Ishikawa (cell line): ENCODE data around the gene UCKL1.

Source experiments
- CEBPB ChIP-seq: IDR thresholded peaks from 2 replicates; pipeline ENCODE4 v1.6.1; 2012
- CREB1 ChIP-seq: IDR thresholded peaks from 2 replicates; pipeline ENCODE4 v1.6.1; 2012; ENCODE audit warnings: low read depth
- EGR1 ChIP-seq: IDR thresholded peaks from 2 replicates; pipeline ENCODE4 v1.6.1; 2012
- EP300 ChIP-seq: IDR thresholded peaks from 2 replicates; pipeline ENCODE4 v1.6.1; 2012; ENCODE audit warnings: borderline replicate concordance
- FOXM1 ChIP-seq: IDR thresholded peaks from 2 replicates; pipeline ENCODE4 v1.6.1; 2012; ENCODE audit warnings: low read depth, borderline replicate concordance
- MAX ChIP-seq: IDR thresholded peaks from 2 replicates; pipeline ENCODE4 v1.6.1; 2012
- NFIC ChIP-seq: IDR thresholded peaks from 2 replicates; pipeline ENCODE4 v1.6.1; 2012
- RAD21 ChIP-seq: IDR thresholded peaks from 2 replicates; pipeline ENCODE4 v1.6.1; 2012; ENCODE audit warnings: low read depth
- REST ChIP-seq: IDR thresholded peaks from 2 replicates; pipeline ENCODE4 v1.6.1; 2012; ENCODE audit warnings: low read depth, mild to moderate bottlenecking
- TAF1 ChIP-seq: IDR thresholded peaks from 2 replicates; pipeline ENCODE4 v1.6.1; 2012; ENCODE audit warnings: low read depth, mild to moderate bottlenecking
- TCF12 ChIP-seq: IDR thresholded peaks from 2 replicates; pipeline ENCODE4 v1.6.1; 2012; ENCODE audit warnings: low read depth
- TEAD4 ChIP-seq: IDR thresholded peaks from 2 replicates; pipeline ENCODE4 v1.6.1; 2012
- USF1 ChIP-seq: IDR thresholded peaks from 2 replicates; pipeline ENCODE4 v1.6.1; 2012
- YY1 ChIP-seq: IDR thresholded peaks from 2 replicates; pipeline ENCODE4 v1.6.1; 2012; ENCODE audit warnings: low read depth
- ZBTB7A ChIP-seq: IDR thresholded peaks from 2 replicates; pipeline ENCODE4 v1.6.1; 2012; ENCODE audit warnings: low read depth

Gene UCKL1

GRCh38 chr20:63952769-63953168 lies 3.4 kb downstream of the UCKL1 start:
- no peak for TF ChIP-seq YY1
- TF ChIP-seq TCF12, result no peak
- TF ChIP-seq NFIC, result no peak
- TF ChIP-seq CEBPB, result no peak
- no peak for TF ChIP-seq EP300
- no peak for TF ChIP-seq ZBTB7A
- TF ChIP-seq USF1, result no peak
- TF ChIP-seq REST, result no peak
- TF ChIP-seq CREB1, result no peak
- TF ChIP-seq TAF1, result no peak
- no peak for TF ChIP-seq TEAD4
- no peak for TF ChIP-seq RAD21
- TF ChIP-seq FOXM1, result no peak
- no peak for TF ChIP-seq MAX
- no peak for TF ChIP-seq EGR1

GRCh38 chr20:63952210-63952535 lies 4.0 kb downstream of the UCKL1 start:
- no peak for TF ChIP-seq TAF1
- no peak for TF ChIP-seq EP300
- TF ChIP-seq YY1, result no peak
- no peak for TF ChIP-seq NFIC
- TF ChIP-seq REST, result no peak
- no peak for TF ChIP-seq FOXM1
- TF ChIP-seq EGR1, result no peak
- TF ChIP-seq TCF12, result no peak
- no peak for TF ChIP-seq MAX
- TF ChIP-seq TEAD4, result no peak
- TF ChIP-seq RAD21, result no peak
- no peak for TF ChIP-seq CEBPB
- no peak for TF ChIP-seq ZBTB7A
- TF ChIP-seq CREB1, result no peak
- no peak for TF ChIP-seq USF1

- no peak for TF ChIP-seq REST
- TF ChIP-seq RAD21, result no peak
- TF ChIP-seq CREB1, result no peak
- TF ChIP-seq TEAD4, result no peak
- no peak for TF ChIP-seq TAF1
- no peak for TF ChIP-seq CEBPB
- no peak for TF ChIP-seq EGR1
- TF ChIP-seq NFIC, result no peak
- no peak for TF ChIP-seq TCF12
- no peak for TF ChIP-seq MAX
- no peak for TF ChIP-seq YY1
- no peak for TF ChIP-seq ZBTB7A
- TF ChIP-seq FOXM1, result no peak
- TF ChIP-seq USF1, result no peak
- no peak for TF ChIP-seq EP300
These were observed 4.6 kb downstream of the UCKL1 start for GRCh38 chr20:63951398-63952209.
